SK-N-SH (cell line): ENCODE data around the gene SREBF2. TPM values are rescaled to one million over a fixed set of nuclear protein-coding genes. Genes with fewer than 3 reads are reported as not detected.
A peak's percentile ranks its signal among the peaks of the same experiment; 100 is the strongest.

ENCODE experiments used
- CTCF ChIA-PET: fragments of 300-600, 350-600 bp; formaldehyde crosslinking; extraction: SDS; loops from one replicate; lab custom pipeline; 2021; lab: Yijun Ruan, JAX
- POLR2A ChIA-PET: fragments of 350-600 bp; sonication (Branson Sonifier 250); formaldehyde crosslinking; extraction: SDS; loops from one replicate; lab custom pipeline; 2020; ENCODE audit warnings: antibody characterized with exemption, inconsistent platforms; lab: Yijun Ruan, JAX
- DNase-seq: peaks from one replicate; pipeline ENCODE4 v3.0.0; 2012
- H2AFZ ChIP-seq: fragments of 200-600 bp; sonication (generic); 2 replicates; pipeline ENCODE4 v1.8.1; 2016; ENCODE audit warnings: antibody characterized with exemption, mild to moderate bottlenecking, low read depth
- H3F3A ChIP-seq: fragments of 200-600 bp; sonication (generic); replicated peaks from 2 replicates; pipeline ENCODE3; 2016; ENCODE audit warnings: antibody characterized with exemption, mild to moderate bottlenecking; ENCODE audit not compliant: insufficient read depth
- H3K27ac ChIP-seq, 2 experiments: fragments of 200-500 bp in 1 of 2; fragments of 200-600 bp in 1 of 2; sonication (Bioruptor generic) in 1 of 2; sonication (generic), shearing (Covaris generic) in 1 of 2; 2 replicates each; pipeline versions ENCODE4 v1.5.1 to v1.6.1; 2014 to 2016; ENCODE audit warnings: low read depth in 2 of 2, inconsistent platforms in 1 of 2, low read length in 1 of 2, mild to moderate bottlenecking in 1 of 2, mixed read lengths in 1 of 2
- H3K27me3 ChIP-seq: fragments of 200-600 bp; sonication (generic), shearing (Covaris generic); 2 replicates; pipeline ENCODE4 v1.6.1; 2016; ENCODE audit warnings: mixed run types; ENCODE audit not compliant: insufficient read depth
- H3K36me3 ChIP-seq, 2 experiments: fragments of 200-500 bp in 1 of 2; fragments of 200-600 bp in 1 of 2; sonication (Bioruptor generic) in 1 of 2; sonication (generic) in 1 of 2; replicated peaks in 1 of 2; 2 replicates each; pipeline versions ENCODE3 to v1.5.1; 2014 to 2016; ENCODE audit warnings: low read length in 1 of 2, mild to moderate bottlenecking in 1 of 2; ENCODE audit not compliant: insufficient read depth in 2 of 2, control insufficient read depth in 1 of 2
- H3K4me1 ChIP-seq, 2 experiments: fragments of 200-500 bp in 1 of 2; fragments of 200-600 bp in 1 of 2; sonication (Bioruptor generic) in 1 of 2; sonication (generic), shearing (Covaris generic) in 1 of 2; 2 replicates each; pipeline versions ENCODE4 v1.5.1 to v1.6.1; 2014 to 2016; ENCODE audit warnings: low read depth in 1 of 2, low read length in 1 of 2, mixed run types in 1 of 2; ENCODE audit not compliant: insufficient read depth in 2 of 2, control insufficient read depth in 1 of 2
- H3K4me2 ChIP-seq: fragments of 200-600 bp; sonication (generic), shearing (Covaris generic); 2 replicates; pipeline ENCODE4 v1.6.1; 2017; ENCODE audit warnings: mixed run types
- H3K4me3 ChIP-seq, 2 experiments: fragments of 200-500 bp in 1 of 2; fragments of 200-600 bp in 1 of 2; sonication (Bioruptor generic) in 1 of 2; sonication (generic), shearing (Covaris generic) in 1 of 2; 2 replicates each; pipeline versions ENCODE4 v1.5.1 to v1.8.1; 2014 to 2016; ENCODE audit warnings: low read depth in 2 of 2, inconsistent platforms in 1 of 2, low read length in 1 of 2, mild to moderate bottlenecking in 1 of 2, mixed read lengths in 1 of 2, moderate library complexity in 1 of 2
- H3K79me2 ChIP-seq: fragments of 200-600 bp; sonication (generic); 2 replicates; pipeline ENCODE4 v1.8.1; 2017; ENCODE audit warnings: mild to moderate bottlenecking; ENCODE audit not compliant: insufficient read depth
- H3K9ac ChIP-seq: fragments of 200-600 bp; sonication (generic); 2 replicates; pipeline ENCODE4 v1.6.1; 2017; ENCODE audit warnings: mixed run types
- H3K9me2 ChIP-seq: fragments of 200-600 bp; sonication (generic); 2 replicates; pipeline ENCODE4 v1.6.1; 2017; ENCODE audit warnings: mixed run types
- H3K9me3 ChIP-seq: fragments of 200-600 bp; sonication (generic); 2 replicates; pipeline ENCODE4 v1.6.1; 2017; ENCODE audit warnings: mixed run types, mild to moderate bottlenecking, moderate library complexity
- H4K20me1 ChIP-seq: fragments of 200-600 bp; sonication (generic); 2 replicates; pipeline ENCODE4 v1.6.1; 2017; ENCODE audit warnings: mild to moderate bottlenecking, mixed run types; ENCODE audit not compliant: insufficient read depth
- CHD2 ChIP-seq: fragments of 150-350 bp; IDR thresholded peaks from 2 replicates; pipeline ENCODE4 v1.6.1; 2018; ENCODE audit warnings: low read length; ENCODE audit not compliant: partially characterized antibody
- EP300 ChIP-seq, 2 experiments: IDR thresholded peaks; 2 replicates each; pipeline versions ENCODE4 v1.4.0 to v1.6.1; 2012; ENCODE audit warnings: borderline replicate concordance in 1 of 2, low read depth in 1 of 2, low read length in 1 of 2
- EZH2phosphoT487 ChIP-seq: fragments of 200-600 bp; sonication (generic); IDR thresholded peaks from 2 replicates; pipeline ENCODE4 v1.6.1; 2017; ENCODE audit warnings: low read depth, mixed run types, mild to moderate bottlenecking, antibody characterized with exemption, moderate library complexity, borderline replicate concordance
- FOSL2 ChIP-seq: IDR thresholded peaks from 2 replicates; pipeline ENCODE4 v1.4.0; 2012; ENCODE audit warnings: low read depth, mild to moderate bottlenecking, moderate library complexity, borderline replicate concordance
- FOXJ3 ChIP-seq: sonication (generic); formaldehyde crosslinking; IDR thresholded peaks from 2 replicates; pipeline ENCODE4 v1.5.1; 2020; ENCODE audit warnings: mild to moderate bottlenecking, missing genetic modification reagents
- MEF2A ChIP-seq: IDR thresholded peaks from 2 replicates; pipeline ENCODE4 v1.4.0; 2012; ENCODE audit warnings: low read depth, borderline replicate concordance
- MXI1 ChIP-seq: IDR thresholded peaks from 2 replicates; pipeline ENCODE4 v1.6.1; 2012; ENCODE audit warnings: mild to moderate bottlenecking, low read depth, low read length, improper control_type of control experiment
- NRF1 ChIP-seq: IDR thresholded peaks from 2 replicates; pipeline ENCODE4 v1.6.1; 2012; ENCODE audit warnings: low read depth, mild to moderate bottlenecking, low read length
- POLR2AphosphoS5 ChIP-seq: IDR thresholded peaks from 2 replicates; pipeline ENCODE4 v1.6.1; 2012; ENCODE audit warnings: low read depth, low read length
- RAD21 ChIP-seq: IDR thresholded peaks from 2 replicates; pipeline ENCODE4 v1.6.1; 2012; ENCODE audit warnings: mild to moderate bottlenecking, low read length
- RCOR1 ChIP-seq: fragments of 150-350 bp; IDR thresholded peaks from 2 replicates; pipeline ENCODE4 v1.6.1; 2017; ENCODE audit warnings: antibody characterized with exemption, low read length
- RFX5 ChIP-seq: IDR thresholded peaks from 2 replicates; pipeline ENCODE4 v1.6.1; 2012; ENCODE audit warnings: mild to moderate bottlenecking, improper control_type of control experiment, low read length
- RXRA ChIP-seq: IDR thresholded peaks from 2 replicates; pipeline ENCODE4 v1.4.0; 2012; ENCODE audit warnings: low read depth, mild to moderate bottlenecking, borderline replicate concordance
- SIN3A ChIP-seq: IDR thresholded peaks from 2 replicates; pipeline ENCODE4 v1.6.1; 2012; ENCODE audit warnings: low read depth, mild to moderate bottlenecking, low read length, moderate library complexity, borderline replicate concordance
- SMC3 ChIP-seq: IDR thresholded peaks from 2 replicates; pipeline ENCODE4 v1.6.1; 2012; ENCODE audit warnings: low read depth, low read length, improper control_type of control experiment
- TAF1 ChIP-seq: IDR thresholded peaks from 2 replicates; pipeline ENCODE4 v1.6.1; 2012; ENCODE audit warnings: low read depth, mild to moderate bottlenecking, low read length, moderate library complexity, borderline replicate concordance
- USF1 ChIP-seq: IDR thresholded peaks from 2 replicates; pipeline ENCODE4 v1.4.0; 2012; ENCODE audit warnings: low read depth, borderline replicate concordance
- YY1 ChIP-seq: IDR thresholded peaks from 2 replicates; pipeline ENCODE4 v1.4.0; 2012; ENCODE audit warnings: low read depth, mild to moderate bottlenecking
- WGBS: methylation state at CpG from one replicate; pipeline ENCODE4 v1.1.6; 2017; ENCODE audit warnings: low lambda C conversion rate; 5-methylcytosine and 5-hydroxymethylcytosine counted together
- polyA plus RNA-seq, 3 experiments: library from polyadenylated mRNA; depleted of rRNA; stranded (reverse); fragments of >200 nt; gene quantifications; 2 replicates each; pipeline ENCODE4 v1.2.3, GENCODE V29; 2012
- TF ChIP-seq, protein P1 (sequence below): fragments of 150-350 bp; IDR thresholded peaks from 2 replicates; pipeline ENCODE4 v1.6.1; 2016; ENCODE audit warnings: mild to moderate bottlenecking, low read depth, low read length
- TF ChIP-seq, protein P2 (sequence below): IDR thresholded peaks from 2 replicates; pipeline ENCODE4; 2012
- TF ChIP-seq, protein P3 (sequence below): IDR thresholded peaks from 2 replicates; pipeline ENCODE4 v1.4.0; 2012; ENCODE audit warnings: low read depth

The SREBF2 gene
- polyA plus RNA-seq, 1 of the 3 experiments (the other 2 are of a cell fraction): 7.5 TPM

DNA sequence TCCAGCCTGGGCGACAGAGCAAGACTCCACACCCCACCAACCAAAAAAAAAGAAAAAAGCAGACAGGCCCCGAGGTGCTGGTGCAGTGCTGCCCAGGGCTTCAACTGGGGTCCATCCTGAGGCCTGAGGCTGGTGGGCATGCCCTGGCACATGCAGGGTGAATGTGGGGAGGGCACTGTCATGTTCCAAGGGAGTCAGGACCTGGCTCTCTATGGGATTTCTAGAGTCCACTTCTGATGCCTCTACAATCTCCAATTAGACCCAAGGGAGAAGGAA lies 103.9 kb downstream of the SREBF2 start:
- ChIA-PET POLR2A (no interaction called here), CTCF (interaction anchor here (1.3 to 1.6 kb wide), 2 partner anchors 115 to 240 kb away, joined by 6 read pairs; no protein-coding TSS in a partner anchor)
- Histone ChIP-seq H3K79me2 (no peaks in the 10 kb centered on the region), H3K9me2 (no peaks in the 10 kb centered on the region), H3K27me3 (no peaks in the 10 kb centered on the region), H2AFZ (no peak overlapping the region), H3K9me3 (no peaks in the 10 kb centered on the region), H4K20me1 (no peaks in the 10 kb centered on the region), H3F3A (peaks cover 11% of the 10 kb centered on the region), H3K4me1 (peaks cover 0 to 5% of the 10 kb centered on the region in 2 experiments; a peak in 1 of 4 replicates), H3K27ac (no peak overlapping the region), H3K4me3 (no peak overlapping the region), H3K9ac (no peak overlapping the region), H3K36me3 (no peaks in the 10 kb centered on the region), H3K4me2 (no peak overlapping the region)
- TF ChIP-seq CHD2 (no peak), POLR2AphosphoS5 (no peak), MEF2A (no peak), EP300 (IDR thresholded peaks at IDR 0.05; ENCODE audit: borderline replicate concordance in 1 of 2, low read depth in 1 of 2, low read length in 1 of 2) (no peak), FOSL2 (no peak), SMC3 (no peak)
- TF ChIP-seq, protein P1, sequence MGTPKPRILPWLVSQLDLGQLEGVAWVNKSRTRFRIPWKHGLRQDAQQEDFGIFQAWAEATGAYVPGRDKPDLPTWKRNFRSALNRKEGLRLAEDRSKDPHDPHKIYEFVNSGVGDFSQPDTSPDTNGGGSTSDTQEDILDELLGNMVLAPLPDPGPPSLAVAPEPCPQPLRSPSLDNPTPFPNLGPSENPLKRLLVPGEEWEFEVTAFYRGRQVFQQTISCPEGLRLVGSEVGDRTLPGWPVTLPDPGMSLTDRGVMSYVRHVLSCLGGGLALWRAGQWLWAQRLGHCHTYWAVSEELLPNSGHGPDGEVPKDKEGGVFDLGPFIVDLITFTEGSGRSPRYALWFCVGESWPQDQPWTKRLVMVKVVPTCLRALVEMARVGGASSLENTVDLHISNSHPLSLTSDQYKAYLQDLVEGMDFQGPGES: no peak
- no peak for DNase-seq
- WGBS: no CpG with 5 or more reads among the region's 2 CpGs

DNA sequence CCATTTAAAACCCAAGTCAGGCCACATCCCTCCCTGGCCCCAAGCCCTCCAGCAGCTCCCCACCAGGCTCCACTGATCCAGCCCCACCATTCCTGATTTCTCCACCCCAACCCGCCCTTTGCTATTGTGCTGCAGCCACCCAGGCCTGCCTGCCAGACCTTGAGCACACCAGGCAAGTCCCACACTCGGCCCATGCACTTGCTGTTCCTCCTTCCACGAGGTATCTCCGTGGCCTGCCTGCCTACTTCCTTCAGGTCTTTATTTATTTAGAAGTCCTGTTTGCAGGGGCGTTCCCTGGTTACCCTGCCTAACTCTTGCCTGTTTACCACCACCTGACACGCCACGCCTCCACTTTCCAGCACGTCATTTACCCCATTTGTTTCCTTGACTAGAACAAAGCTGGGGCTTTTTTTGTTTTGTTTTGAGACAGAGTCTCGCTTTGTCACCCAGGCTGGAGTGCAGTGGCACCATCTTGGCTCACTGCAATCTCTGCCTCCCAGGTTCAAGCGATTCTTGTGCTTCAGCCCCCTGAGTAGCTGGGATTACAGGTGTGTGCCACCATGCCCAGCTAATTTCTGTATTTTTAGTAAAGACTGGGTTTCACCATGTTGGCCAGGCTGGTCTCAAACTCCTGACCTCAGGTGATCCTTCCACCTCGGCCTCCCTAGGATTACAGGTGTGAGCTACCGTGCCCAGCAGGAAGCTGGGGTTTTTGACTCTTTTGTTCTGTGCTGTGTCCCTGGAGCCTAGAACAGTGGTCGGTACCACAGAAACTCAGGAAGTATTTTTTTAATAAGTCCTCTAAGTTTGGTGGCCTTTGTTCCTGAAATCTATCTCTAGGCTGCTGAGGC lies 107.3 kb downstream of the SREBF2 start:
- Histone ChIP-seq H4K20me1 (no peaks in the 10 kb centered on the region), H3K9ac (no peak overlapping the region)
- CTCF ChIA-PET: interaction anchor here (0.7 to 3.6 kb wide), 20 partner anchors 10 to 243 kb away, joined by 3 to 46 read pairs (median 4); partner anchors contain the start of gene MEI1
- TF ChIP-seq RFX5 (no peak), MXI1 (no peak), CHD2 (no peak), EZH2phosphoT487 (no peak), RXRA (no peak), RCOR1 (no peak), USF1 (no peak), SMC3 (no peak), YY1 (no peak), TAF1 (no peak), NRF1 (no peak), FOXJ3 (CRISPR knock-in tag) (no peak), SIN3A (no peak), RAD21 (no peak)
- TF ChIP-seq, protein P2, sequence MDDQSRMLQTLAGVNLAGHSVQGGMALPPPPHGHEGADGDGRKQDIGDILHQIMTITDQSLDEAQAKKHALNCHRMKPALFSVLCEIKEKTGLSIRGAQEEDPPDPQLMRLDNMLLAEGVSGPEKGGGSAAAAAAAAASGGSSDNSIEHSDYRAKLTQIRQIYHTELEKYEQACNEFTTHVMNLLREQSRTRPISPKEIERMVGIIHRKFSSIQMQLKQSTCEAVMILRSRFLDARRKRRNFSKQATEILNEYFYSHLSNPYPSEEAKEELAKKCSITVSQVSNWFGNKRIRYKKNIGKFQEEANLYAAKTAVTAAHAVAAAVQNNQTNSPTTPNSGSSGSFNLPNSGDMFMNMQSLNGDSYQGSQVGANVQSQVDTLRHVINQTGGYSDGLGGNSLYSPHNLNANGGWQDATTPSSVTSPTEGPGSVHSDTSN: no peak
- TF ChIP-seq, protein P3, sequence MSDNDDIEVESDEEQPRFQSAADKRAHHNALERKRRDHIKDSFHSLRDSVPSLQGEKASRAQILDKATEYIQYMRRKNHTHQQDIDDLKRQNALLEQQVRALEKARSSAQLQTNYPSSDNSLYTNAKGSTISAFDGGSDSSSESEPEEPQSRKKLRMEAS: no peak
- TF ChIP-seq, all 33 proteins: peak for 0
- POLR2A ChIA-PET: interaction anchor here (1.4 kb wide), 1 partner anchor 243 kb away, joined by 6 read pairs; no protein-coding TSS in a partner anchor
- H3K79me2 ChIP-seq: no peaks in the 10 kb centered on the region
- no peaks in the 10 kb centered on the region for H3K9me3 ChIP-seq
- no peaks in the 10 kb centered on the region for H3K36me3 ChIP-seq
- no peaks in the 10 kb centered on the region for H3K9me2 ChIP-seq
- no peak overlapping the region for H3K4me2 ChIP-seq
- H3K4me1 ChIP-seq: peaks cover 0 to 5% of the 10 kb centered on the region in 2 experiments; a peak in 1 of 4 replicates
- DNase-seq: no peak
- peaks cover 11% of the 10 kb centered on the region for H3F3A ChIP-seq
- H3K4me3 ChIP-seq: no peak overlapping the region
- peak overlapping the region in 1 of 2 experiments; percentile 45; a peak in 2 of 4 replicates for H3K27ac ChIP-seq
- WGBS: 90% methylated on average over 12 of the region's 13 CpGs
- H3K27me3 ChIP-seq: no peaks in the 10 kb centered on the region
- no peak overlapping the region for H2AFZ ChIP-seq
